Activated CD4-positive, alpha-beta T cell treated with anti-CD3 and anti-CD28 coated beads for 4 hours (primary cell): ENCODE results near the gene SIPA1L3.

ENCODE experiments used
- DNase-seq, 2 donors: peaks; one replicate each; pipeline ENCODE4 v3.0.0-alpha.2; 2020

Gene SIPA1L3

GRCh38 chr19:37977992-37978391, 71.0 kb downstream of the SIPA1L3 start:
- DNase-seq = no peak

DNA sequence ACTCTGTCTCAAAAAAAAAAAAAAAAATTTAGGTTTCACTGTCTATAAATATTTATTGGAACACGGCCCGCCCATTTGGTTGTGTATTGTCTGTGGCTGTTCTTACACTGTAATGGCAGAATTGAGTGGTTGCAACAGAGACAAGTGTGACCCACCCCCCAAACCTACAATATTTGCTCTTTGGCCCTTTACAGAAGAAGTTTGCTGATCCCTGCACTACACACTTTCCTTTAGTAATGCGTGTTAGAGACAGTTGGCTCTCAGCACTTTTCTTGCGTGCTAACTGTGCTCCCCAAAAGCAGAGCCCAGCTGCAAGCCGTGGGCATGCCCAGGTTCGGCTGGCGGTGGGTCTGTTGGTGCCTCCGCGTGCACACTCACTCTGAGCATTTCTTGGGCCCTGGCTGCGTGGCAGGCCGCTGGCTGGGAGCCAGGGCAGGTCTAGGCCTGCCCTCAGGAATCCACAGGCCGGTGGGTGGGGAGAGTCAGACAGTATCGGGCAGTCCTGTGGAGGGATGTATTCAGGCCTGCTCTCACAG, 72.6 kb downstream of the SIPA1L3 start:
- no peak for DNase-seq

DNA sequence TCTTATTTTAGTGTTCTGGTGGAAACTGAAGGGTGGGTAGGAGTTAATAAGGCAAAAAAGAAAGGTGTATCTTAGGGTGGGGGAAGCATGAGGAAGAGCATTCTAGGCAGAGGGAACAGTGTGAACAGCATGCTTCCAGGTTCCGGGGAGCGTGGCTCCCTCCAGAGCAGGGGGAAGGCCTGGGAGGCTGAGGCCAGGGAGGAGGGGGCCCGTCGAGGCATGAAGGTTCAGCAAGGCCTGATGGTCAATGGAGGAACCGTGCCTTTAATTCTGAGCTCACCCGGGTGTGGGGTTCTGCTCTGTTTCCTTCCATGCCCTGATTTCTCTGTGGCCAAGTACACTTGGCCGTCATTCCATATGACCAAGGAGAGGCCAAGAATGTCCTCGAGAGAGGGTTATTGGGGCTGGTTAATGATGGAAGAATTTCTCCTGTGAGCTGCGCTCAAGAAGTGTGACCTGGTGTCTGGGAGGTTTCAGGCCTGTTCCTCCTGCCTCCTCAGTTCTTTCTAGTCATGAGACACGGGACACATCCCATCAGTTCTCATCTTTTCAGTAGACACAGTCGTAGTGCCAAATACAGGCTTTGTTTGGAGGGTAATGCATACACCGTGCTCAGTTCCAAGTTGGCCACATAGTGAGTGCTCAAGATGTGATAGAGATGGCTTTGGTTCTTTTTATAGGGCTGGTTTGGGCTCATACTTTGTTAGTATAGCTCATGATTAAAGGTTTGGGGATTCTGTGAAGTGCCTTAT, 73.6 kb downstream of the SIPA1L3 start:
- DNase-seq = no peak

DNA sequence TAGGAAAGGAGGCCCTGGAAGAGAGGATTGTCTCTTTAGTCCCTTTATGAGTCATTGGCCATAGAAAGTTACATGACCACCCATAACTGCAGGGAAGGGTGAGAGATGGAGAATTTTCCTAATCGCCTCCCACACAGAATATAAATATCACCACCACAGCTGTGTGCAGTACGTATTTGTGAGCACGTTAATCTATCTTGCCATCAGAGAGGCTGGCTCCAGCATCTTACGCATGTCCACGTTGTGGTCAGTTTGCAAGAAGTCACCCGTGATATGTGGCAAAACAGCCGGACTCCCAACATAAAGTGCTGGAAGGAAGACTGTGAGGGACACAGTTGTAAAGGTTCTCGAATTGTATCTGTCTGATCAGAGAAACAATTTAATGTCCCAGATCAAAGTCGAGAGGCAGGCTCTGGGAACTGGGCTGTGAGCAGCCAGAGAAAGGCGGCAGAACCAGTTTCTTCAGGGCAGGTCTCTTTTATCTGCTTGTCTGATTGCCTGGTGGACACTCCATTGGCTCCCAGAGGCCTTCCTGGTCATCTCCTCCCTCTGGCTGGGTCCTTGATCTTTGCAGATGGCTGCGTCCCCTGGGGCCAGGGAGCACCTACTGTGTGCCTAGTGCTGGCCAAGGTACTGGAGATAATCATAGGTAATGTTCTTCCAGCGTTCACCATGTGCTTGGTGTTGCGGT, 74.9 kb downstream of the SIPA1L3 start:
- DNase-seq = no peak

DNA sequence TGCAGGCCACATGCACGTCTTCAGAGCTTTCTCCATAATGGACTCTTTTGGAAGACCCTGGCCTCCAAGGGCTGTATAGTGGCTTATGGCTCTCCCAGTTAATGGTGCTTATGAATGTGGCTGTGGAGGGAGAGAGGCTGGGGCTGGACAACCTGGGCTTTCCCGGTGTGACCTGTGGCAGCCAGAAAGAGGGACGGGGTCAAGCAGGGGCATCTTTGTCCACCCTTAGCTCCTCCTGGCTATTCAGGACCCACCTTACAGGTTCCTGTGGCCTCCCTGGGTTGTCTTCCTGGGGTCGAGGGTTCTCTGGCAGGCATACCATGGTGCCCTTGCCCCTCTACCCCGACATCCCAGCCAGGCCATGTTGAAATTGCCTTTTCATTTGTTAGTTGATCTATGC, 75.6 kb downstream of the SIPA1L3 start:
- DNase-seq = no peak

DNA sequence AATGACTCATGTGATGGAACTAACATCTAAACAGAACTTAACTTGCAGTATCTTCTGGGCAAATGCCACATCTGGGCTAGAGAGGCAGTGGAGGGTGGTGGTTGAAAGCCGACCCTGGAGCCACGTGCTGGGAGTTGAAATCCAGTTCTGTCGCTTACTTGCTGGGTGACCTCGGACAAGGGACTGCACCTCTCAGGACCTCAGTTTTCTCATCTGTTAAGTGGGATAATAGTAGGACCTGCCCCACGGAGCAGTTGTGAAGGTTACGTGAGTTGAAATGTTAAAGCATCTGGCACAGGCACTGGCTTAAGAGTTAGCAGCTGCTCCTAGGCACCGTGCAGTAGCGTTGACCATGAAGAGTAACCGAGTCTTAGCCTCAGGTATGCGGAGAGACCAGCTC, 76.1 kb downstream of the SIPA1L3 start:
- DNase-seq = no peak

- no peak for DNase-seq
Measured at GRCh38 chr19:37983916-37984315, 76.9 kb downstream of the SIPA1L3 start.

DNA sequence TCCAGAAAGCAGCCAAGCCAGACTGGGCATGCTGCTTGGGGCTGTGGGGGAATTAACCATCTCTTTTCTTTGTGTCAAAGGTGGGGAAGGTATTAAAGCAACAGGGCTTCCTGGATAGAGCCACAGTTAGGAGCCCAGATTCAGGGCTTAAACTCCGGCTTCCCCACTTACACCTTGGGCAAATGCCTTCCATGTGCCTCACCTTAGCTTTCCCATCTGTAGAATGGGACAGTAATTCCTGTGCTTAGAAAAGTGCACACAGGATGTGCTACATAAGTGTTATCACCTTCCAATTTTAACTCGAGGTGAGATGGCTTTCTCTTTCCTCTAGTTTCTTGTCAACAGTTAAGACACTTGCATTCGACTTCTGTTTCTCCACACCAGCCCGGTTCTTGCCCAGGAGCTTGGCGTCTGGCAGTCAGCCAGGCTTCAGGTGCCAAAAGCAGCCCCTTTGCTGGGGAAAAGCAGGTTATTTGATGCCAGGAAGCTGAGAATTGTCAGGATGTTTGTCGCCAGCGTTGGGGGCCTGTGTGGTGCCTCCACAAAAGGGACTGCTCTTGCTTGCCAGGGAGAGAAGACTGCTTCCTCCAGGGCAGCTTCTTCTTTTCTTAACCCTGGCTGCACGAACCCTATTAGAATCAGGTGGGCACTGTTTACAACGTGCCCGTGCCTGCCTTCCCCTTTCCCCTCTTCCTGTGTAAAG, 79.2 kb downstream of the SIPA1L3 start:
- DNase-seq = no peak

DNA sequence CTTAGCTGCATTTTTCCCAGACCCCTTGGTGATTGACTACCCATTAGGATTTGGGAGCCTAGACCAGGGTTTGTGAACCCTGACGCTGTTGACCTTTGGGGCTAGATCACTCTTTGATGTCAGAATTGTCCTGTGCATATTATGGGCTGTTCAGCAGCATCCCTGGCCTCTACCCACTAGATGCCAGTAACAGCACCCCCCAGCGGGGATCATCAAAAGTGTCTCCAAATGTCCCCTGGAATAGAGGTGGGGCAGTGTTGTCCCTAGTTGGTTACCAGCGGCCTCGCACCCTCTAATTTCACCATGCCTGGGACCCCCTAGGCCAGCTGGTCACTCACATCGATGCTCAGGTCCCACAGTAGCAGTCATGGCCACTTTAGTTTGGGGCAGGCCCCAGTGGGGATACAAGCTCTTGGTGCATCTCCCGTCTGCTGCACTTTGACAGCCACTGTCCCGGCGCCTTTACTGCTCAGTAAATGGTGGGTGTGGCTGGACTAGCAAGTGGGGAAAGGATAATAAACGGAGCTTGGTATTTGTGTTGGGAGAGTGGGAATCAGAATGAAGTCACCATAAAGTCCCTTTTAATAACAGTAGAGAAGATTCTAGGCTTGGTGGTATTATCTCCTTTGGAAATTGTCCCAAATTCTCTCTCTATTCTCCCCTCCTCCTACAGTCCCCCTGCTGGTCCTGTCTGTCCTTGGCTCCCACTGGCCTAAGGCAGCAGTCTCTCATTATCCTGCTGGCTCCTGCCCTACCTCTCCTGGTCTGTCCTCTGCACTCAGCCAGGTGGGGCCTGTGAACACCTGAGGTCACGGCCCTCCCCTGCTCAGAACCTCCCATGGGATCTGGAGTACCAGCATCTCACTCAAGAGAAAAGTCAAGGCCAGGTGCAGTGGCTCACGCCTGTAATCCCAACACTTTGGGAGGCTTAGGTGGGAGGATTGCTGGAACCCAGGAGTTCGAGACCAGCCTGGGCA, 80.6 kb downstream of the SIPA1L3 start:
- DNase-seq = no peak

DNA sequence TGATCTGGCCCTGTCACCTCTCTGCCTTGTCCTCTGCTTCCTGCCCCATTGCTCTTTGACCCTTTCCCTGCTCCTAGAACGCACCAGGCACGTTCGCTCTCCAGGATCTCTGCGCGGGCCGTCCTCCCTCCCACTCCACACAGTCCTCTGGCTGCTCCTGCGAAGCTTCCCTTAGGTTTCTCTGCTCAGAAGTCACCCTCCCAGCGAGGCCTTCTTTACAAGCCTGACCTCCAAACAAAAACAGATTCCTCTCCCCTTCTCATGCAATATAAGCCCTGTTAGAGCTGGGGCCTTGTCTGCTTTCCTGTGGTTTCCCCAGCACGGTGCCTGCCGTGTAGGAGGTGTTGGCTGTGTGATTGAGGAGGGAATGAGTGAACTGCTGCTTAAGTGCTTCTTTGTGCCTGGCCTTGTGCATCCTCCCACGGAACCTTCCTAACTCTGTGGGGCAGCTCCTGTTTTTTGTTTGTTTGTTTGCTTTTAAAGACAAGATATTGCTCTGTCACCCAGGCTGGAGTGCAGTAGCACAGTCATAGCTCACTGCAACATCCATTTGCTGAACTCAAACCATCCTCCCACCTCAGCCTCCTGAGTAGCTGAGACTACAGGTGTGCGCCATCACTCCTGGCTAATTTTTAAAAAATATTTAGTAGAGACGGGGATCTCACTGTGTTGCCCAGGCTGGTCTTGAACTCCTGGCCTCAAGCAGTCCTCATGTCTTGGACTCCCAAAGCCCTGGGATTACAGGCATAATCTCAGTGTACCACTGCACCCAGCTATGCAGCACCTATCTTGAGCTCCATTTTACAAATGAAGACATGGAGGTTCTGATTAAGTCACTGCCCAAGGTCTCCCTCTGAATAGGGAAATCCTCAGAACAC, 82.0 kb downstream of the SIPA1L3 start:
- DNase-seq = no peak

- DNase-seq = no peak
Measured at GRCh38 chr19:37989855-37990254, 82.8 kb downstream of the SIPA1L3 start.

DNA sequence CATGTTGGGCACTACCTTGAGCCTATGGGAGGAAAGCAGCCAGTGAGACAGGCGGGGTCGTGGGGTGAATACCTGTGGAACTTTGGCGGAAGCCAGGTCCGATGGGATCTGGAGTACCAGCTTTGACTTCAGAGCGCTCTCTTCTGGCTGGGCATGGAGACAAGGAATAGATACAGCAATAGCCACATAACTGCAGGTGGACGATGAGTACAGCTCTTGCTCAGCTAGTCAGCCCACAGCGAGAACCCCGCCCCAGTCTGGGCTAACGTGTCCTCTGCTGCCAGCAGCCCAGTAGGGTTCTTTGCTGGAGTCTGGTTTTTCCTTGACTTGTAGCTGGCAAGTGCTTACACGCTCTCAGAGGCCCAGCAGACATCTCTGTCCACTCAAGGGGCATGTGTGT, 83.4 kb downstream of the SIPA1L3 start:
- no peak for DNase-seq

DNA sequence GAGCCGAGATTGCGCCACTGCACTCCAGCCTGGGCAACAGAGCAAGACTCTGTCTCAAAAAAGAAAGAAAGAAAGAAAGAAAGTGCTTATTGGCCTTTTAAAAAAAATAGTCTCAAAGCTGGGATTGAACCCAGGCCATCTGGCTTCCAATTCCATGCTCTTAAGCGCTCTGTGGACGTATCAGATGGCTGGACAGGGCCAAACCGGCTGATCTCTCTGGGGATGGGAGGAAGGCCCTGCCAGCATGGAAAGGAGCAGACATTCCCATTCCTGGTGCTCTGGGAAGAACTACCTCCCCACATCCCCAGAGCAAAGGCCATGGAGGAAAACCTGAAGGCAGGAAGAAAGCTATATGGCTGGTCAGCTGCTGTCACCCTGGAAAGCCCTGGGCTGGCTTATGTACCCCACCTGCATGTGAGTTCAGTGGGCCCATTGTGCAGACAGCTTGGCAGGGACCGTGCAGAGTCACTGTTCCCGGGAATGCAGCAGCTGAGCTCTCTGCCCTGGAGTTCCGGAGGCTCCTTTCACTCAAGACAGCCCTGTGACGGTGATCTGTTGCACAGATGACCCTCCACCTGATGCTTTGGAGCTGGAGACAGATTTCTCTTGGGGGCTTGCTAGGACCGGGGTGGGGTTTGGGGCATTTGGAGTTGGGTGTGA, 84.3 kb downstream of the SIPA1L3 start:
- DNase-seq = no peak

GRCh38 chr19:37991841-37992248, 84.8 kb downstream of the SIPA1L3 start:
- no peak for DNase-seq

DNA sequence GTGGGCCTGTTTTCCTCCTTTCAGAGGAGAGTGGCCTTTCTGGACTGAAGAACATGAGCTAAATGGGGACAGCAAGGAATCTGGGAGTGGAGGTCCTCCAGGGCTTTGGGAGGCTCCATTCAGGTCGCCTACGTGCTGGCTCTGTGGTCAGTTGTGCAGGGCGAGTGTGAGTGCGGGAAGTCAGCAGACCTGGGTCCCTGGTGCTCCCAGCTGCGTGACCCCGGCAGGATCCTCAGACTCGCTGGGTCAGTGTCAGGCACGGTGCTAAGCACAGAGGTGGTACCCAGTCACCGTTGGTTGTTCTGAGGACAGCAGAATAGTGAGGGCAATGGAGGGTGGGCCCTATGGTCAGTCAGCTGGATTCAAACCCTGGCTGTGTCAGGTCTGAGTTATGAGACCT, 85.8 kb downstream of the SIPA1L3 start:
- DNase-seq = no peak

GRCh38 chr19:37994823-37995130, 87.8 kb downstream of the SIPA1L3 start:
- no peak for DNase-seq

GRCh38 chr19:37995346-37995745, 88.3 kb downstream of the SIPA1L3 start:
- no peak for DNase-seq

- DNase-seq = no peak
Measured at GRCh38 chr19:37997911-37998344, 90.9 kb downstream of the SIPA1L3 start.

DNA sequence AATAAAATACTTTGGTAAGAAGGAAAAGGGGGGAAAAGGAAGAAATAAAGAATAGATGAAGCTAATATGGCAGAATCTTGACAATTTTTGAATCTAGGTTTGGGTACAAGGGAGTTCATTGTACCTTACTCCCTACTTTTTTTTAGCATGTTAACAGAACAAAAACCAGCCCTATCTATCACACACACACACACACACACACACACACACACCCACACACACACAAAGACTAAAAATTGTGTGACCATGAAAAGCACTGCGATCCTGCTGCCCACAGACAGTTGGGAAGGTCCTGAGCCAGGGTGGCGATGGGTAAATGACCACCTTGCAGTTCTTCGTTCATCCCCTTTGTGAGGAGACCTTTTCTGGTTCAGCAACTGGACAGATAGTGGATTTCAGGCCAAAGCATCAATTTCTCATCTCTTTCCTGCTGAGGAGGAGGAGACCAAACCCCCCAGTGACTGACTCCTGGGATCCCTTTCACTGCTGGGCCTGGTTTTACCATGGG, 91.8 kb downstream of the SIPA1L3 start:
- DNase-seq = no peak

- DNase-seq = no peak
Measured at GRCh38 chr19:37999309-38000213, 92.6 kb downstream of the SIPA1L3 start.
